HL-60 (cell line): Measurements from ENCODE around the gene MAGI3.

ENCODE experiments used
- POLR2AphosphoS5 ChIP-seq: IDR thresholded peaks from 2 replicates; pipeline ENCODE4 v1.6.1; 2012; ENCODE audit warnings: low read depth
- TF ChIP-seq, protein P1 (sequence below): IDR thresholded peaks from one replicate; pipeline ENCODE4 v1.5.1; 2011; ENCODE audit warnings: low read length, control low read depth, inconsistent platforms; ENCODE audit not compliant: insufficient read depth

DNA sequence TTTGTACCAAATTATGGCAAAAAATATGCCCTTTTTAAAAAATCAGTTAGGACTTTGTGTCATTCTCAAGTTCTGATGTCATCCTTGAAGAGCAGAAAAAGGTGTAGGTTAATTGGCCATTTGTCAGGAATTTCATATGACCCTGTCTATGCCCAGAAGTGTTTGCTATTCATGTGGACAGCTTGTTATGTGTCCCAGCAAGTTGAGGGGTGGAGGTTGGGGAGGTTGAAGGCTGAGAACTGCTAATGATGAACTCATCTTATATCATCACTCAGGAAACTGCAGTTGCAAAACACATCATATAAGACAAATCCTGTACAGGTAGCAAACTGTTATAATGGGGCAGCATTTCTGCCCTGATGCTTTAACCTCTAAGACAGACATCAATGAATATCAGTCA is 262.5 kb downstream of the MAGI3 start:
- TF ChIP-seq, protein P1, sequence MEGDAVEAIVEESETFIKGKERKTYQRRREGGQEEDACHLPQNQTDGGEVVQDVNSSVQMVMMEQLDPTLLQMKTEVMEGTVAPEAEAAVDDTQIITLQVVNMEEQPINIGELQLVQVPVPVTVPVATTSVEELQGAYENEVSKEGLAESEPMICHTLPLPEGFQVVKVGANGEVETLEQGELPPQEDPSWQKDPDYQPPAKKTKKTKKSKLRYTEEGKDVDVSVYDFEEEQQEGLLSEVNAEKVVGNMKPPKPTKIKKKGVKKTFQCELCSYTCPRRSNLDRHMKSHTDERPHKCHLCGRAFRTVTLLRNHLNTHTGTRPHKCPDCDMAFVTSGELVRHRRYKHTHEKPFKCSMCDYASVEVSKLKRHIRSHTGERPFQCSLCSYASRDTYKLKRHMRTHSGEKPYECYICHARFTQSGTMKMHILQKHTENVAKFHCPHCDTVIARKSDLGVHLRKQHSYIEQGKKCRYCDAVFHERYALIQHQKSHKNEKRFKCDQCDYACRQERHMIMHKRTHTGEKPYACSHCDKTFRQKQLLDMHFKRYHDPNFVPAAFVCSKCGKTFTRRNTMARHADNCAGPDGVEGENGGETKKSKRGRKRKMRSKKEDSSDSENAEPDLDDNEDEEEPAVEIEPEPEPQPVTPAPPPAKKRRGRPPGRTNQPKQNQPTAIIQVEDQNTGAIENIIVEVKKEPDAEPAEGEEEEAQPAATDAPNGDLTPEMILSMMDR, result no peak
- no peak for TF ChIP-seq POLR2AphosphoS5
